Right lobe of liver (tissue), 6 donors: ENCODE data around the gene OPCML. TPM values are rescaled to one million over a fixed set of nuclear protein-coding genes. Genes with fewer than 3 reads are reported as not detected.

Experiments
- ATAC-seq, 4 donors: fragments of 200-7000 bp; cut with Tn5 transposase; one replicate each; pipeline ENCODE4 v1.9.1; 2020; ENCODE audit warnings: mild to moderate bottlenecking in 4 of 4, moderate library complexity in 4 of 4
- DNase-seq, 3 donors: peaks; one replicate each; pipeline ENCODE4 v3.0.0-alpha.2; 2020
- H3K27ac ChIP-seq, 3 donors: fragments of 200-600 bp; one replicate each; pipeline ENCODE4 v1.8.0; 2022
- H3K27me3 ChIP-seq, 2 donors: fragments of 200-600 bp; one replicate each; pipeline ENCODE4 v1.8.0; 2022
- H3K36me3 ChIP-seq, 4 donors: fragments of 200-600 bp; sonication (generic) in 1 of 4; one replicate each; pipeline versions ENCODE4 v1.5.1 to v1.8.0; 2017 to 2022; ENCODE audit warnings: control low read depth in 1 of 4
- H3K4me1 ChIP-seq, 4 donors: fragments of 200-600 bp; sonication (generic) in 1 of 4; one replicate each; pipeline versions ENCODE4 v1.5.1 to v1.8.0; 2017 to 2022; ENCODE audit warnings: control low read depth in 1 of 4
- H3K4me3 ChIP-seq, 3 donors: fragments of 200-600 bp; one replicate each; pipeline ENCODE4 v1.8.0; 2022
- H3K9me3 ChIP-seq, 4 donors: fragments of 200-600 bp; sonication (generic) in 1 of 4; one replicate each; pipeline versions ENCODE4 v1.5.1 to v1.8.0; 2017 to 2022; ENCODE audit warnings: control low read depth in 1 of 4
- CTCF ChIP-seq, 4 donors: fragments of 200-600 bp in 3 of 4; fragments of 450-650 bp in 1 of 4; IDR thresholded peaks; one replicate each; pipeline versions ENCODE4 v1.5.1 to v1.8.0; 2016 to 2022; ENCODE audit warnings: antibody characterized with exemption in 4 of 4, mild to moderate bottlenecking in 2 of 4
- POLR2A ChIP-seq: fragments of 450-650 bp; IDR thresholded peaks from one replicate; pipeline ENCODE4 v1.6.1; 2017; ENCODE audit warnings: antibody characterized with exemption, mild to moderate bottlenecking
- WGBS: methylation state at CpG from one replicate; pipeline ENCODE4 v1.1.6; 2018; ENCODE audit warnings: low coverage, low lambda C conversion rate; ENCODE audit not compliant: insufficient coverage; ENCODE audit errors: missing lambda C conversion rate; 5-methylcytosine and 5-hydroxymethylcytosine counted together
- intact Hi-C, 2 donors: fragments of 100-400 bp; cut with DNase I; formaldehyde crosslinking; loops; one replicate each; pipeline versions ENCODE4 v1.11.2 to v1.14.1; 2022
- total RNA-seq, 6 experiments: library from RNA; depleted of rRNA in 2 of 6; stranded (reverse); fragments of >200 nt in 2 of 6; fragmentation: NEBNext Ultra II Directional in 3 of 6; extraction: Animal tissue kit (Norgen Biotek cat#: 25700) in 3 of 6; gene quantifications; one replicate each; pipeline versions ENCODE4 v1.1.0 to v1.2.4, GENCODE V29; 2016 to 2023
- donor health status: DM: no; HTN: yes; CAD: no.
- donor health status: DM: no; HTN: no; CAD: no.
- donor health status: DM: no; HTN: no; CAD: no.
- donor health status: DM: no; HTN: yes; CAD: no.
- donor health status: DM: no; HTN: yes; CAD: no.

OPCML gene
- total RNA-seq, 6 experiments from 2014 or later: 0.11 TPM; not detected in 5

GRCh38 chr11:132960273-132961078, 571.8 kb downstream of the OPCML start:
- H3K27ac ChIP-seq: no peak overlapping the region
- H3K4me3 ChIP-seq: no peak overlapping the region
- H3K4me1 ChIP-seq: no peaks in the 10 kb centered on the region
- ATAC-seq (peak in 2 of 4 donors; percentile 10 to 28), DNase-seq (no peak)
- intact Hi-C loops: no loop called here
- TF ChIP-seq POLR2A (no peak), CTCF (IDR thresholded peaks at IDR 0.05) (no peak)
- WGBS: 47% methylated on average over 17 of the region's 21 CpGs
- H3K27me3 ChIP-seq: no peaks in the 10 kb centered on the region
- H3K36me3 ChIP-seq: no peaks in the 10 kb centered on the region
- H3K9me3 ChIP-seq: no peaks in the 10 kb centered on the region

GRCh38 chr11:132959693-132960092, 572.6 kb downstream of the OPCML start:
- Histone ChIP-seq H3K9me3 (no peaks in the 10 kb centered on the region), H3K4me1 (no peaks in the 10 kb centered on the region), H3K4me3 (no peak overlapping the region), H3K27ac (no peak overlapping the region), H3K36me3 (no peaks in the 10 kb centered on the region), H3K27me3 (no peaks in the 10 kb centered on the region)
- no peak for DNase-seq
- intact Hi-C loops: no loop called here
- WGBS: 62% methylated on average over 3 of the region's 3 CpGs
- ATAC-seq: no peak
- TF ChIP-seq CTCF (IDR thresholded peaks at IDR 0.05) (no peak), POLR2A (no peak)

GRCh38 chr11:132957881-132958280, 574.4 kb downstream of the OPCML start:
- ATAC-seq (no peak), DNase-seq (no peak)
- no peak for TF ChIP-seq POLR2A
- no peak for TF ChIP-seq CTCF (IDR thresholded peaks at IDR 0.05)
- no peak overlapping the region for H3K4me3 ChIP-seq
- H3K36me3 ChIP-seq: no peaks in the 10 kb centered on the region
- H3K27me3 ChIP-seq: no peaks in the 10 kb centered on the region
- H3K4me1 ChIP-seq: no peaks in the 10 kb centered on the region
- no peaks in the 10 kb centered on the region for H3K9me3 ChIP-seq
- H3K27ac ChIP-seq: no peak overlapping the region
- intact Hi-C loops: no loop called here
- WGBS: 68% methylated on average over 2 of the region's 2 CpGs

GRCh38 chr11:132948252-132948651, 584.0 kb downstream of the OPCML start:
- peaks cover 0 to 6% of the 10 kb centered on the region in 2 donors for H3K27me3 ChIP-seq
- TF ChIP-seq POLR2A: no peak
- TF ChIP-seq CTCF (IDR thresholded peaks at IDR 0.05): no peak
- ATAC-seq (peak; percentile 59 to 82 (median 72)), DNase-seq (no peak)
- H3K36me3 ChIP-seq: no peaks in the 10 kb centered on the region
- H3K4me3 ChIP-seq: no peak overlapping the region
- H3K4me1 ChIP-seq: peaks cover 0 to 12% (median 5%) of the 10 kb centered on the region in 4 donors
- H3K9me3 ChIP-seq: no peaks in the 10 kb centered on the region
- intact Hi-C loops: no loop called here
- no peak overlapping the region for H3K27ac ChIP-seq
- 13% methylated on average over 1 of the region's 1 CpG for WGBS
